GM19463 (cell line): Measurements from ENCODE around the gene CASP9.
"Not testable (repeated sequence)": the region's sequence is repeated elsewhere in the genome, so short reads cannot be mapped to it uniquely, and the experiment has no call there.

Experiments used
- ATAC-seq: cut with Tn5 transposase; IDR thresholded peaks from one replicate; pipeline ENCODE4 v1.9.1; 2021; ENCODE audit warnings: mild to moderate bottlenecking, moderate library complexity; ENCODE audit not compliant: unreplicated experiment

The CASP9 gene

GRCh38 chr1:15501208-15502032 is 22.6 kb downstream of the CASP9 start:
- ATAC-seq: no peak

- ATAC-seq: no peak
Observed at GRCh38 chr1:15500184-15501178, 23.5 kb downstream of the CASP9 start.

DNA sequence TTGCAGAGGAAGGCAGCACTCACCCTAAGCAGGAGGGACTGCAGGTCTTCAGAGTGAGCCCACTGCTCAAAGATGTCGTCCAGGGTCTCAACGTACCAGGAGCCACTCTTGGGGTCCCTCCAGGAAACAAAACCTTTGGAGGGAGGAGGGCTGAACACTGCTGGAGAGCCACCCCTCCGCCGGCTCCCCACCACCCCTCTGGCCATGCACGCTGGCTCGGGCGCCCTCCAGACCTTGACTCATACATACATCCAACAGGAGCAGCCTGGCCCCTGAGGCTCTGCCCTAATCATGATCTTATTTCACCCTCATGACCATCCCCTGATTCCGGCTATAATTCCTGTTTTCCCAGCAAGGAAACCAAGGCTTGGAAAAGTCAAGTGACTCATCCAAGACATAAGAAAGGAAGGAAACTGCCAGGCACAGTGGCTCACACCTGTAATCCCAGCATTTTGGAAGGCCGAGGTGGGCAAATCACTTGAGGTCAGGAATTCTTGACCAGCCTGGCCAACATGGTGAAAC is 30.1 kb downstream of the CASP9 start:
- no peak for ATAC-seq

- no peak for ATAC-seq
Observed at GRCh38 chr1:15492596-15492995, 31.4 kb downstream of the CASP9 start.

GRCh38 chr1:15491010-15491409 is 33.0 kb downstream of the CASP9 start:
- not testable (repeated sequence) for ATAC-seq

GRCh38 chr1:15489052-15489736 is 34.8 kb downstream of the CASP9 start:
- ATAC-seq: no peak

DNA sequence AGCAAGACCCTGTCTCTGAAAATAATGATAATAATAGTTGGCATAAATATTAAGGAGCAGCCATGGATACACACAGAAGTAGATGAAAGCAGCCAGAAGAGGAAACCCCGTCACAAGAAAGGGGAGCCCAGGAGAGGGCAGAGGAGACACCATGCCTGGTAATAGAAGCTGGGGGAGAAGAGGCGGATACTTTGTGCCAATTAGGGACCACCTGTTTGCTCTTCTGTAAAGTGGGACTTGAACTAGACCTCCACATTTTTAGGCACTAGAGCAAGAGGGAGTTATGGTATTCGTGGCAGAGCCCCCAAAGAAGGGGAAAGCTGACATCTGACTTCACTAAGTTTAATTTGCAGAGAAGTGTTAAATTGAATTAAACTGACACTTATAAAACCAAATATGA is 35.6 kb downstream of the CASP9 start:
- ATAC-seq: no peak

DNA sequence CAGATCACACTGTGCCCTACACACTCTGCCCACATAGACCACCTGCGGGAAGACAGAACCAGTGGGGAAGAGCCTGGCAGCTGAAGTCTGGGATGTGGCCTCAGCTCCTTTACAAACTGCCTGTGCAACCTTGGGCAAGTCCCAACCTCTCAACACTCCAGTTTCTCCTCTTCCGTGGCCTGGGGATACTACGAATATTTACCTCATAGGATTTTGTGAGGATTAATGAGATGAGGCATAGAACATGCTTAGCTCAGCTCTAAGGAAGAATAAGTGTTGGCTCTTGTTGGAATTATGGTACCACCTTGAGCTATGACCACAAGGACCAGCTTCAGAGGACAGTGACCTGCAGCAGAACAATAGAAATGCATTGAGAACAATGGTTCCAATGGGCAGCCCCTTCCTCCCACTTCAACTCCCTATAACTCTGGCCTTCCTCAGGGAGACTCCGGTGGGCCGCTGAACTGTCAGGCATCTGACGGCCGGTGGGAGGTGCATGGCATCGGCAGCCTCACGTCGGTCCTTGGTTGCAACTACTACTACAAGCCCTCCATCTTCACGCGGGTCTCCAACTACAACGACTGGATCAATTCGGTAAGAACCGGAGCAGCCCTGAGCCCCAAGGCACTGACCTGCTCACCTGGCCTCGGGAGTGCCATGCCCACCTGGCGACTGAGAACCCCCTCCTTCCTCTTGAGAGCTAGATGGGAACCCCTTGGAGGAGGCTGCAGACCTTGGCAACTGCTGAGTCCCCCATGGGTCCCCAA is 37.0 kb downstream of the CASP9 start:
- not testable (repeated sequence) for ATAC-seq

GRCh38 chr1:15485636-15486035 is 38.4 kb downstream of the CASP9 start:
- no peak for ATAC-seq

DNA sequence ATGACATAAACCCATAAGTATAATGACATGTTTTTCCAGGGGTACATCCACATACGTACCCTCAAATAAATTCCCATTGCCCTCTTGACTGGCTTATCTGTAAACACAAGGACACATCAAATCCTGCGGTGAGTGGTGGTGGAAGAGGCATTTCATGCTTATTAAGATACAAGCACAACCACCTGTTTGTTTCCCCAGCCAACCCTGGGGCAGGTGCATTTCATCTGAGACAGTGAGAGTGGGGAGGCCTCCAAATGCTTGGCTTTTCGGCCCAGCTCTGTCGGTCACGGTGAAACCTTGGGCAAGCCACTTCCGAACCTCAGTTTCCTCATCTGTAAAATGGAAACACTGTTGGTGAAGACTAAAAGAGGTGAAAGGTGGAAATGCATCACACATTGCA is 39.6 kb downstream of the CASP9 start:
- ATAC-seq: not testable (repeated sequence)

GRCh38 chr1:15483971-15484370 is 40.0 kb downstream of the CASP9 start:
- ATAC-seq: no peak

DNA sequence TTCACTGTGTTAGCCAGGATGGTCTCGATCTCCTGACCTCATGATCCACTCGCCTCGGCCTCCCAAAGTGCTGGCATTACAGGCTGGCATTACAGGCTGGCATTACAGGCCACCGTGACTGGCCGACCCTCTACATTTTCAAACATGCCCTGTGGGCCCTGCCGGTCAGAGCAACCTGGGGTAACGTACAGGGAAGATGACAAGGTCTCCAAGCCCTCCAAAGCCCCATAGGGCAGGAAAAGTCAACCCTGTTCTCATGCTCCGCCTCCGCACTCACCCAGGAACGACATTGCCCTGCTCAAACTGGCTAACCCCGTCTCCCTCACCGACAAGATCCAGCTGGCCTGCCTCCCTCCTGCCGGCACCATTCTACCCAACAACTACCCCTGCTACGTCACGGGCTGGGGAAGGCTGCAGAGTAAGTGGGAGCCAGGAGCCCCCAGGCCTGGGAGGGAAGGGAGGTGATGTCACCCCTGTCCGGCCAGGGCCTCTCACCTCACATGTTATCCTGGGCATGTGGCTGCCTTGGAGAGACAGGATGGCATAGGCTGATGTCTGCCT is 41.0 kb downstream of the CASP9 start:
- ATAC-seq: not testable (repeated sequence)

DNA sequence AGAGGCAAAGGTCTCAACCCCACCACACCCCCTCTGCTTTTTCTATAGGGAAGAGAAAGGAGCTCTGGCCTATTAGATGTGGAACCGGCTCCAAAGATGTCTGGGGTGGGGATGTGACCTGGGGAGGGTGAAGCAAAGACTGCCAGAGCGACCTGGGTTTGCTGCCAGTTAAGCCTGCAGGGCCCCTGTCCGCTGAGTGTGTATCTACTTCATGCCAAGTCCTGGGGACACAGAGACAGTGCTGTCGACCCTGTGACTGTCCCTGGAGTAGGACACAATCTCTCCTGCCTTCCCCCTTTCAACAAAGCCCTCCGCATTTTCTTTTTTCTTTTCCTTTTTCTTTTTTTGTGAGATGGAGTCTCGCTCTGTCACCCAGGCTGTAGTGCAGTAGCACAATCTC is 41.6 kb downstream of the CASP9 start:
- not testable (repeated sequence) for ATAC-seq

DNA sequence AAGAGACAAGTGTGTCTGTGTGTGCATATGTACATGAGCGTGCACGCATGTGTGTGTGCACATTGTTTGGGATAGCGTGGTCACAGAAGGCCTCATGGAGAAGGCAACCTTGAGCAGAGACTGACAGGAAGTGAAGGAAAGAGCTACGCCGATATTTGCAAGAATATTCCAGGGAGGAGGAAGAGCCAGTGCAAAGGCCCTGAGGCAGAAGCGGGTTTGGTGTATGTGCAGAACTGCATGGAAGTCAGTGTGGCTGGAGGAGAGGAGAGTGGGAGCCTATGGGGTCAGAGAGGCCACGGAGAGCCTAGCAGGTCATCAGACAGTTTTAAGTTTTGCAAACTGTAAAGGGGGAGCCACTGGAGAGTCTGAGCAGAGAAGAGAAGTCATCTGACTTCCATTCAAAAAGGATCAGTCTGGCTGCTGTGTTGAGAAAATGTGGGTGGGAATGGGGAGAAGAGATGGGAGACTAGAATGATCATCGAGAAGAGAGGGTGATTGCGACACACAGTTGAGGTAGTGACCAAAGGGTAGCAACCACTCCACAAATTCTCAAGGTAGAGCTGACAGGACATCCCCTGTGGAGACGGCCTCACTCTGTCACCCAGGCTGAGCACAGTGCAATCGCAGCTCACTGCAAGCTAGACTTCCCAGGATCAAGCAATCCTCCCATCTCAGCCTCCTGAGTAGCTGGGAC is 44.2 kb downstream of the CASP9 start:
- ATAC-seq: no peak

- no peak for ATAC-seq
Observed at GRCh38 chr1:15477646-15478212, 46.3 kb downstream of the CASP9 start.

GRCh38 chr1:15476927-15477326 is 47.1 kb downstream of the CASP9 start:
- no peak for ATAC-seq

- no peak for ATAC-seq
Observed at GRCh38 chr1:15475752-15476314, 48.2 kb downstream of the CASP9 start, which contains the start of gene CELA2B. TSS of gene CELA2B (plus strand) at chr1:15476104. CDS start at chr1:15476126, 22 bp downstream.

GRCh38 chr1:15472587-15472986 is 51.4 kb downstream of the CASP9 start:
- ATAC-seq: no peak
